Measurements from ENCODE around the gene SOCS7.

DNA sequence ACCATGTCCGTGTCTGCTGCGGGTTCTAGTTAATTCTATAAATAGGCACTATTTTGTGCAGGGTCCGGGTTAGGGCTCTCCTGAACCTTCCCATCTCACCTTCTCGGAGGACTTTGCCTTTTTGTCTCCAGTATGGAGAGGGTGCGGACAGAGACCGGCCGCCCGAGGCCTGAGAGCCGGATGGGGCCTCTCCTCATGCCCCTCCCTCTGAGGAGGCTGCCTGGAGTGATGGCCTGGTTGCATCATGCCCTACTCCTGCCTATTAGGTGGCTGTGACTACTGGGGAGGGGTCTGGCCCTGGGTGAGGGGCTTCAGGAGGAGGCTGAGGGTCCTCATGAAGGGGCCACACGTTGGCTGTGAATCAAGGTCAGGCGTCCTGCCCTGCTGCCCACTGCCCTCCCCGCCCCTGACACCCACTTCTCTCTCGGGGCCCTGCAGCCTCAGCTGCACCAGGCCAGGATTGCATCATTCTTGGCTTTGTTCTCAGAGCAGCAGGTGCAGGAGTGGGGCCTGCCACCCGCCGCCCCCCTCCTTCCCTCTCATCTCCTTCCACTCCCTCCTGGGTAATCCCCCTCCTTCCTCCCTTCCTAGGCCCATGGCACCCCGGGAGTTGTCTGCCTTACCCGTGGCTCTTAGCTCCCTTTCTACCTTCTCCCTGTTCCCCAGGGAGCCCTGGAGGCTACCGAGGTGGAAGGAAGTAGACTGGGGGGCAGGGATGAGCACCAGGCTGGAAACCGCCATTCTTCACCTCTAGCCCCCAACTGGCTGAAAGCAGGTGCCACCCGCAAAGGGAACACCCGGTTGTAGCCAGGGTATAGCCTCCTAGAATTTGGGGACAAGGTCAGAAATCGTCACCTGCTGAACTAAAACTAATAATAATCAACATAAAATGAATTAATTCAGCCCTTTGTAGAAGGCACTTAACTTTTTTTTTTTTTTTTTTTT is 63.9 kb downstream of the SOCS7 start:
- TF ChIP-seq, protein P1, sequence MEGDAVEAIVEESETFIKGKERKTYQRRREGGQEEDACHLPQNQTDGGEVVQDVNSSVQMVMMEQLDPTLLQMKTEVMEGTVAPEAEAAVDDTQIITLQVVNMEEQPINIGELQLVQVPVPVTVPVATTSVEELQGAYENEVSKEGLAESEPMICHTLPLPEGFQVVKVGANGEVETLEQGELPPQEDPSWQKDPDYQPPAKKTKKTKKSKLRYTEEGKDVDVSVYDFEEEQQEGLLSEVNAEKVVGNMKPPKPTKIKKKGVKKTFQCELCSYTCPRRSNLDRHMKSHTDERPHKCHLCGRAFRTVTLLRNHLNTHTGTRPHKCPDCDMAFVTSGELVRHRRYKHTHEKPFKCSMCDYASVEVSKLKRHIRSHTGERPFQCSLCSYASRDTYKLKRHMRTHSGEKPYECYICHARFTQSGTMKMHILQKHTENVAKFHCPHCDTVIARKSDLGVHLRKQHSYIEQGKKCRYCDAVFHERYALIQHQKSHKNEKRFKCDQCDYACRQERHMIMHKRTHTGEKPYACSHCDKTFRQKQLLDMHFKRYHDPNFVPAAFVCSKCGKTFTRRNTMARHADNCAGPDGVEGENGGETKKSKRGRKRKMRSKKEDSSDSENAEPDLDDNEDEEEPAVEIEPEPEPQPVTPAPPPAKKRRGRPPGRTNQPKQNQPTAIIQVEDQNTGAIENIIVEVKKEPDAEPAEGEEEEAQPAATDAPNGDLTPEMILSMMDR (IDR thresholded peaks at IDR 0.05): no peak
- TF ChIP-seq POLR2A (IDR thresholded peaks at IDR 0.05): no peak
- TF ChIP-seq POLR2AphosphoS5 (IDR thresholded peaks at IDR 0.05; ENCODE audit: insufficient read depth in 1 of 2, low read depth in 1 of 2): no peak
